ENCODE data around the gene KCNK16.

GRCh38 chr6:39339096-39339867 lies 16.8 kb upstream of the KCNK16 start:
- TF ChIP-seq CTCF (IDR thresholded peaks at IDR 0.05): no peak
- no peak for TF ChIP-seq POLR2A (IDR thresholded peaks at IDR 0.05)

Data from testis (tissue), 2 donors.